Endothelial cell of umbilical vein (primary cell): Measurements from ENCODE around the gene CHSY1. TPM values are rescaled to one million over a fixed set of nuclear protein-coding genes. Genes with fewer than 3 reads are reported as not detected.

Experiments
- BruUV-seq: library from RNA; stranded (reverse); fragments of 400-500 nt; replicated peaks from 2 replicates; lab custom pipeline; 2021; lab: Mats Ljungman, UMichigan
- CTCF ChIA-PET: fragments of 300-600, 350-600 bp; sonication (Branson Sonifier 250); formaldehyde crosslinking; loops from one replicate; lab custom pipeline; 2021; ENCODE audit warnings: antibody characterized with exemption, inconsistent platforms; lab: Charles Lee
- POLR2A ChIA-PET: fragments of 300-600, 350-600 bp; sonication (Branson Sonifier 250); formaldehyde crosslinking; loops from one replicate; lab custom pipeline; 2021; ENCODE audit warnings: antibody characterized with exemption, inconsistent platforms; lab: Charles Lee
- DNase-seq: peaks from one replicate; pipeline ENCODE4 v3.0.0-alpha.2; 2011; ENCODE audit warnings: low read depth, low spot score
- FAIRE-seq: peaks from 2 replicates; lab custom pipeline; 2011; peaks lifted over from hg19 to GRCh38; lab: Jason Lieb, UNC
- H2AFZ ChIP-seq: 2 replicates; pipeline ENCODE4 v1.6.0; 2012; ENCODE audit warnings: low read depth, low read length, control low read depth, inconsistent platforms
- H3K27ac ChIP-seq: 2 replicates; pipeline ENCODE4 v1.5.1; 2011; ENCODE audit warnings: low read depth, mild to moderate bottlenecking, control low read depth, low read length, moderate library complexity; ENCODE audit not compliant: insufficient read depth
- H3K27me3 ChIP-seq, 2 experiments: 2 replicates each; pipeline versions ENCODE4 v1.6.0 to v1.6.1; 2011; ENCODE audit warnings: low read length in 2 of 2, mixed read lengths in 1 of 2; ENCODE audit not compliant: control insufficient read depth in 2 of 2, insufficient read depth in 2 of 2
- H3K36me3 ChIP-seq, 2 experiments: 2 replicates in 1 of 2; 3 replicates in 1 of 2; pipeline ENCODE4 v1.5.1; 2011; ENCODE audit warnings: low read length in 2 of 2, mild to moderate bottlenecking in 1 of 2, moderate library complexity in 1 of 2; ENCODE audit not compliant: control insufficient read depth in 2 of 2, insufficient read depth in 2 of 2; ENCODE audit errors: extremely low read depth in 1 of 2
- H3K4me1 ChIP-seq: 3 replicates; pipeline ENCODE4 v1.5.1; 2011; ENCODE audit warnings: mild to moderate bottlenecking, low read length; ENCODE audit not compliant: control insufficient read depth, insufficient read depth; ENCODE audit errors: extremely low read depth
- H3K4me2 ChIP-seq: 2 replicates; pipeline ENCODE4 v1.6.1; 2011; ENCODE audit warnings: low read length, control low read depth, mixed read lengths; ENCODE audit not compliant: insufficient read depth
- H3K4me3 ChIP-seq, 3 experiments: fragments of 200-600 bp in 1 of 3; sonication (generic), shearing (Covaris generic) in 1 of 3; replicated peaks in 1 of 3; 2 replicates each; pipeline ENCODE4 v1.5.1; 2011 to 2016; ENCODE audit warnings: control low read depth in 3 of 3, low read length in 3 of 3, mild to moderate bottlenecking in 2 of 3, inconsistent platforms in 1 of 3, low read depth in 1 of 3, moderate library complexity in 1 of 3; ENCODE audit not compliant: insufficient read depth in 1 of 3
- H3K79me2 ChIP-seq: 2 replicates; pipeline ENCODE4 v1.6.0; 2012; ENCODE audit warnings: low read length, inconsistent platforms; ENCODE audit not compliant: control insufficient read depth, insufficient read depth
- H3K9ac ChIP-seq: replicated peaks from 2 replicates; pipeline ENCODE3; 2011; ENCODE audit warnings: low read length, control low read depth; ENCODE audit not compliant: insufficient read depth; ENCODE audit errors: extremely low read depth
- H3K9me1 ChIP-seq: replicated peaks from 3 replicates; pipeline ENCODE4 v1.6.0; 2011; ENCODE audit warnings: mild to moderate bottlenecking, low read length; ENCODE audit not compliant: control insufficient read depth, insufficient read depth; ENCODE audit errors: extremely low read depth
- H3K9me3 ChIP-seq: replicated peaks from 2 replicates; pipeline ENCODE4 v1.5.1; 2012; ENCODE audit warnings: low read length, inconsistent platforms; ENCODE audit not compliant: control insufficient read depth, insufficient read depth
- H4K20me1 ChIP-seq: replicated peaks from 2 replicates; pipeline ENCODE3; 2011; ENCODE audit warnings: mild to moderate bottlenecking, low read length; ENCODE audit not compliant: control insufficient read depth, insufficient read depth; ENCODE audit errors: extremely low read depth
- CTCF ChIP-seq, 2 donors: IDR thresholded peaks; 1 replicate in 1 of 2; 2 replicates in 1 of 2; pipeline ENCODE4 v1.5.1; 2011; ENCODE audit warnings: low read length in 2 of 2, mild to moderate bottlenecking in 2 of 2, moderate library complexity in 2 of 2, control low read depth in 1 of 2, inconsistent platforms in 1 of 2, low read depth in 1 of 2; ENCODE audit not compliant: insufficient read depth in 1 of 2; ENCODE audit errors: extremely low read depth in 1 of 2
- EZH2 ChIP-seq: IDR thresholded peaks from 2 replicates; pipeline ENCODE4 v1.6.1; 2012; ENCODE audit warnings: borderline replicate concordance, low read depth, mild to moderate bottlenecking, moderate library complexity, low read length, inconsistent platforms; ENCODE audit not compliant: severe bottlenecking
- FOS ChIP-seq: IDR thresholded peaks from 2 replicates; pipeline ENCODE4 v1.6.1; 2011; ENCODE audit warnings: mild to moderate bottlenecking, low read length, moderate library complexity, borderline replicate concordance; ENCODE audit not compliant: insufficient read depth
- GATA2 ChIP-seq: IDR thresholded peaks from 2 replicates; pipeline ENCODE4 v1.7.0; 2011; ENCODE audit warnings: low read depth, mild to moderate bottlenecking, moderate library complexity, mixed read lengths, low read length; ENCODE audit not compliant: insufficient read length, insufficient read depth
- JUN ChIP-seq: IDR thresholded peaks from 2 replicates; pipeline ENCODE4 v1.6.1; 2011; ENCODE audit warnings: borderline replicate concordance, low read depth; ENCODE audit not compliant: insufficient read length, insufficient read depth
- MYC ChIP-seq: IDR thresholded peaks from one replicate; pipeline ENCODE4 v1.6.1; 2011; ENCODE audit warnings: mild to moderate bottlenecking, low read depth, low read length
- POLR2A ChIP-seq: IDR thresholded peaks from 2 replicates; pipeline ENCODE4 v1.6.1; 2012; ENCODE audit warnings: low read depth, mild to moderate bottlenecking, control low read depth, low read length
- POLR2AphosphoS5 ChIP-seq: IDR thresholded peaks from 2 replicates; pipeline ENCODE4 v1.6.1; 2012; ENCODE audit warnings: low read depth, mild to moderate bottlenecking, control low read depth, low read length, moderate library complexity; ENCODE audit not compliant: insufficient read depth
- dilution Hi-C: fragments of 300-500 bp; cut with MboI; formaldehyde crosslinking; loops from one replicate; pipeline ENCODE4 v1.15.0; 2019; ENCODE audit warnings: low sequenced_read_pairs; ENCODE audit not compliant: extremely low pct_ligation_motif_present
- intact Hi-C: fragments of 100-400 bp; cut with micrococcal nuclease; formaldehyde crosslinking; loops from one replicate; pipeline ENCODE4 v1.10.0; 2022
- polyA plus RNA-seq, 4 experiments: library from polyadenylated mRNA; depleted of rRNA in 3 of 4; stranded (reverse) in 3 of 4; unstranded in 1 of 4; fragments of >200 nt; gene quantifications; 2 replicates each; pipeline versions ENCODE4 v1.2.1 to v1.2.3, GENCODE V29; 2011 to 2012; ENCODE audit warnings: missing spikeins in 1 of 4
- total RNA-seq: library from RNA; stranded (reverse); gene quantifications from 2 replicates; pipeline ENCODE4 v1.2.3, GENCODE V29; 2021
- TF ChIP-seq, protein P1 (sequence below): IDR thresholded peaks from 2 replicates; pipeline ENCODE4 v1.6.1; 2011; ENCODE audit not compliant: insufficient read depth, insufficient read length

Gene CHSY1
- total and polyA plus RNA-seq, 2 donors (not counting 3 experiments of a cell fraction or from before 2014, with no cell fraction given): 23.7 to 50.8 TPM

- no peak for FAIRE-seq
- BruUV-seq: no TSS peak
- no peak overlapping the region for H2AFZ ChIP-seq
These were observed 106.5 kb downstream of the CHSY1 start for GRCh38 chr15:101145362-101145761.

More at GRCh38 chr15:101145362-101145761, 106.5 kb downstream of the CHSY1 start:
- ChIA-PET POLR2A (no interaction called here), CTCF (interaction anchor here (1.6 kb wide), 1 partner anchor 11 kb away, joined by 7 read pairs; no protein-coding TSS in a partner anchor)
- no peak overlapping the region for H3K4me2 ChIP-seq
- H3K79me2 ChIP-seq: no peaks in the 10 kb centered on the region
- H3K9me1 ChIP-seq: no peaks in the 10 kb centered on the region
- no peak for DNase-seq
- no peak overlapping the region for H3K27ac ChIP-seq
- H3K9ac ChIP-seq: no peak overlapping the region
- peaks cover 4% of the 10 kb centered on the region for H3K4me1 ChIP-seq
- intact Hi-C loops (no loop called here), dilution Hi-C loops (no loop called here)
- no peaks in the 10 kb centered on the region for H4K20me1 ChIP-seq
- H3K4me3 ChIP-seq: no peak overlapping the region
- H3K27me3 ChIP-seq: no peaks in the 10 kb centered on the region
- H3K9me3 ChIP-seq: no peaks in the 10 kb centered on the region
- H3K36me3 ChIP-seq: no peaks in the 10 kb centered on the region
- TF ChIP-seq GATA2 (no peak), POLR2AphosphoS5 (no peak), JUN (no peak), FOS (no peak), POLR2A (no peak), CTCF (IDR thresholded peaks at IDR 0.05; ENCODE audit: extremely low read depth in 1 of 2, insufficient read depth in 1 of 2, low read depth in 1 of 2, low read length in 2 of 2) (no peak), MYC (no peak), EZH2 (no peak)
- TF ChIP-seq, protein P1, sequence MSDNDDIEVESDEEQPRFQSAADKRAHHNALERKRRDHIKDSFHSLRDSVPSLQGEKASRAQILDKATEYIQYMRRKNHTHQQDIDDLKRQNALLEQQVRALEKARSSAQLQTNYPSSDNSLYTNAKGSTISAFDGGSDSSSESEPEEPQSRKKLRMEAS: no peak
